Esophagus (tissue), 2 donors: ENCODE measurements around the gene COLEC11. TPM values are rescaled to one million over a fixed set of nuclear protein-coding genes. Genes with fewer than 3 reads are reported as not detected.

Source experiments
- H3K27ac ChIP-seq, 2 donors: one replicate each; pipeline ENCODE4 v1.5.1; 2013; ENCODE audit warnings: low read depth in 2 of 2, mild to moderate bottlenecking in 2 of 2, inconsistent platforms in 1 of 2, low read length in 1 of 2, moderate library complexity in 1 of 2
- H3K27me3 ChIP-seq, 2 donors: one replicate each; pipeline ENCODE4 v1.6.1; 2013; ENCODE audit warnings: low read length in 2 of 2, control low read depth in 1 of 2, mild to moderate bottlenecking in 1 of 2; ENCODE audit not compliant: insufficient read depth in 2 of 2, control insufficient read depth in 1 of 2
- H3K36me3 ChIP-seq, 2 donors: one replicate each; pipeline ENCODE4 v1.6.1; 2013; ENCODE audit warnings: low read length in 1 of 2; ENCODE audit not compliant: control insufficient read depth in 2 of 2, insufficient read depth in 2 of 2
- H3K4me1 ChIP-seq, 2 donors: one replicate each; pipeline ENCODE4 v1.6.1; 2013; ENCODE audit warnings: low read length in 1 of 2; ENCODE audit not compliant: control insufficient read depth in 2 of 2, insufficient read depth in 2 of 2
- H3K4me3 ChIP-seq, 2 donors: one replicate each; pipeline ENCODE4 v1.5.1; 2013; ENCODE audit warnings: low read length in 2 of 2, mild to moderate bottlenecking in 2 of 2, low read depth in 1 of 2, moderate library complexity in 1 of 2
- H3K9me3 ChIP-seq, 2 donors: one replicate each; pipeline ENCODE4 v1.6.1; 2013; ENCODE audit warnings: mild to moderate bottlenecking in 2 of 2, low read depth in 1 of 2, low read length in 1 of 2, moderate library complexity in 1 of 2; ENCODE audit not compliant: control insufficient read depth in 2 of 2, insufficient read depth in 1 of 2
- WGBS, 2 donors: extraction: QIAGEN DNeasy Blood & Tissue Kit; methylation state at CpG; one replicate each; pipeline ENCODE4 v1.1.7; 2013; 5-methylcytosine and 5-hydroxymethylcytosine counted together
- polyA plus RNA-seq, 2 donors: library from polyadenylated mRNA; stranded (reverse); fragments of 200-250 nt; gene quantifications; one replicate each; pipeline ENCODE4 v1.2.3, GENCODE V29; 2013
- donor health status: healthy with polysubstance abuse.
- donor health status: Bipolar disorder and iron deficiency.

The COLEC11 gene
- polyA plus RNA-seq, 2 donors, result 0.43 to 1.3 TPM

DNA sequence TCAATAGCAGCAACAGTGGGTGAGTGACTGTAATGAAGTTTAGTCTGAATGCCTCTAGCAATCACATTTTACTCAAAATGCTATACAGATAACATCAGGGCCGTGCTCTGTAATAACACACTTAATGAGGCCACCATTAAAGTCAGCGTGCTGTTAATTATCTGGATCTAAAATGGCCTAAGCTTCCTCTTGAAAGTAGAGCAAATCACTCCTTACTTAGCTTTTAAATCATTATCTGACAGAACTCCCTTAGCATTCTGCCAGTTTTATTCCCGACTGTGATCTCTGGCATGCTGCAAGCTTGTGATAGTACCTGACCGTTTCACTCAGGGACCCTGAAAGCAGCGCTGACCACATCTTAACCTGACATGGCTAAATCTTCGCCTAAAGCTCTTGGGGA, 10.8 kb upstream of the COLEC11 start:
- H3K27me3 ChIP-seq, result no peaks in the 10 kb centered on the region
- H3K4me3 ChIP-seq, result no peak overlapping the region
- WGBS, 2 donors, result 83 to 90% methylated on average over 6 of the region's 6 CpGs
- no peaks in the 10 kb centered on the region for H3K4me1 ChIP-seq
- peak overlapping the region in 1 of 2 donors; percentile 33 for H3K27ac ChIP-seq
- H3K9me3 ChIP-seq, result no peaks in the 10 kb centered on the region
- peaks cover 7 to 21% of the 10 kb centered on the region in 2 donors for H3K36me3 ChIP-seq

- no peak overlapping the region for H3K4me3 ChIP-seq
- WGBS, 2 donors, result 40 to 81% methylated on average over 4 of the region's 4 CpGs
- no peaks in the 10 kb centered on the region for H3K27me3 ChIP-seq
- peak overlapping the region; percentile 70 to 82 for H3K27ac ChIP-seq
- no peaks in the 10 kb centered on the region for H3K9me3 ChIP-seq
- H3K36me3 ChIP-seq, result peaks cover 7 to 18% of the 10 kb centered on the region in 2 donors
- no peaks in the 10 kb centered on the region for H3K4me1 ChIP-seq
These were observed 10.2 kb upstream of the COLEC11 start for GRCh38 chr2:3584608-3585260.

GRCh38 chr2:3585261-3586109, 9.4 kb upstream of the COLEC11 start:
- Histone ChIP-seq H3K4me1 (no peaks in the 10 kb centered on the region), H3K36me3 (peaks cover 7 to 16% of the 10 kb centered on the region in 2 donors), H3K27me3 (no peaks in the 10 kb centered on the region), H3K4me3 (no peak overlapping the region), H3K27ac (peak overlapping the region; percentile 70 to 82), H3K9me3 (no peaks in the 10 kb centered on the region)
- WGBS, 2 donors, result 43 to 61% methylated on average over 27 to 29 of the region's 29 CpGs

DNA sequence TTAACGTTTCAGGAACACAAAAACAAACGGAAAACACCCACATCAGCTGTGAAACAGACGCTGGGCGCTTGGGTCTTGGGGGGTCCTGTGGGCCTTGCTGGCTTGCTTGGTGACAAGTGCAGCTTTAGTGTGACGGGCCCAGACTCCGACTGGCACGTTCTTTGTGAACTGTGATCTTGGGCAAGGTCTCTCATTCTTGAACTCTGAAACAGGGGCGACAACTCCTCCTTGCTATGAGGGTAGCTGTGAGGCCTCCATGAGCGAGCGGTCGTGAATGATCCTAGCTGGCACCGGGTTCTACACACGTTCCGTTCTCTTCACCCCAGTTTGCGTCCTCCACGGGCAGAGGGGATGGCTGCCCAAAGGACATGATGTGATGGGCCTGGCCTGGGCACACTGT, 8.7 kb upstream of the COLEC11 start:
- no peaks in the 10 kb centered on the region for H3K27me3 ChIP-seq
- H3K4me1 ChIP-seq, result no peaks in the 10 kb centered on the region
- no peaks in the 10 kb centered on the region for H3K9me3 ChIP-seq
- no peak overlapping the region for H3K4me3 ChIP-seq
- peaks cover 5 to 14% of the 10 kb centered on the region in 2 donors for H3K36me3 ChIP-seq
- H3K27ac ChIP-seq, result peak overlapping the region; percentile 17 to 56
- 80 to 83% methylated on average over 16 of the region's 16 CpGs for WGBS, 2 donors

- Histone ChIP-seq H3K4me1 (no peaks in the 10 kb centered on the region), H3K27me3 (no peaks in the 10 kb centered on the region), H3K27ac (no peak overlapping the region), H3K9me3 (no peaks in the 10 kb centered on the region), H3K36me3 (peaks cover 1 to 7% of the 10 kb centered on the region in 2 donors), H3K4me3 (no peak overlapping the region)
- WGBS, 2 donors, result 84 to 90% methylated on average over 5 of the region's 5 CpGs
These were observed 7.9 kb upstream of the COLEC11 start for GRCh38 chr2:3587021-3587420.

- no peak overlapping the region for H3K27ac ChIP-seq
- WGBS, 2 donors, result 76% methylated on average over 6 of the region's 6 CpGs
These were observed 7.5 kb upstream of the COLEC11 start for GRCh38 chr2:3587432-3587831.

DNA sequence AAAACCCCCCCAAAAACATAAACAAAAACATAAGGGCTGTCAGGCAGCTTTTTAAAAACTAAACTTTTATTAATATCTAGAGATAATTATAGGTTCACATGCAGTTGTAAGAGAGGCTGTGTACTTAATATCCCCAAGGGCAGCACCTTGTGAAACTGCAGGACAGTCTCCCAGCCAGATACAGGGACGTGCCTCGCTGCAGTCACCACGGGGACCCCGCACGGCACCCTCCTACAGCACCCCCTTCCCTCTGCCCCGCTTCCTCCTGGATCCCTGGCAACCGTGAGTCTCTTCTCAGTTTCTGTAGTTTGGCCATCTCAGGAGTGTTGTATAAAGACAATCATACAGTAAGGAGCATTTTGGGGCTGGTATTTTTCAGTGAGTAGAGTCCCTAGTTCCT, 6.8 kb upstream of the COLEC11 start:
- peaks cover 0 to 5% of the 10 kb centered on the region in 2 donors for H3K36me3 ChIP-seq
- no peaks in the 10 kb centered on the region for H3K4me1 ChIP-seq
- H3K4me3 ChIP-seq, result no peak overlapping the region
- no peak overlapping the region for H3K27ac ChIP-seq
- 90 to 91% methylated on average over 7 of the region's 7 CpGs for WGBS, 2 donors
- no peaks in the 10 kb centered on the region for H3K9me3 ChIP-seq
- no peaks in the 10 kb centered on the region for H3K27me3 ChIP-seq

More at GRCh38 chr2:3587432-3587831, 7.5 kb upstream of the COLEC11 start:
- Histone ChIP-seq H3K4me3 (no peak overlapping the region), H3K9me3 (no peaks in the 10 kb centered on the region), H3K36me3 (peaks cover 0 to 5% of the 10 kb centered on the region in 2 donors), H3K4me1 (no peaks in the 10 kb centered on the region), H3K27me3 (no peaks in the 10 kb centered on the region)

DNA sequence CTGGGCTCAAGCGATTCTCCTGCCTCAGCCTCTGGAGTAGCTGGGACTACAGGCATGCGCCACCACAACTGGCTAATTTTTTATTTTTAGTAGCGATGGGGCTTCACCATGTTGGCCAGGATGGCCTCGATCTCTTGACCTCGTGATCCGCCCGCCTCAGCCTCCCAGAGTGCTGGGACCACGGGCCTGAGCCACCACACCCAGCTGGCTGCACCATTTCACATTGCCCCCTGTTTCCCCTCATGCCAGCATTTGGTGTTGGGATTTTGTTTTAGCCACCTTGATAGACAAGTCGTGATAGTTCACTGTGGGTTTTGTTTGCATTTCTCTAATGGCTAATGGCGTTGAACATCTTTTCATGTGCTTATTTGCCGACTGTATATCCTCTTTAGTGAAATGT, 5.8 kb upstream of the COLEC11 start:
- H3K9me3 ChIP-seq, result no peaks in the 10 kb centered on the region
- H3K27me3 ChIP-seq, result no peaks in the 10 kb centered on the region
- H3K27ac ChIP-seq, result no peak overlapping the region
- H3K4me1 ChIP-seq, result no peaks in the 10 kb centered on the region
- peaks cover 0 to 5% of the 10 kb centered on the region in 2 donors for H3K36me3 ChIP-seq
- 88 to 91% methylated on average over 11 of the region's 11 CpGs for WGBS, 2 donors
- H3K4me3 ChIP-seq, result no peak overlapping the region

DNA sequence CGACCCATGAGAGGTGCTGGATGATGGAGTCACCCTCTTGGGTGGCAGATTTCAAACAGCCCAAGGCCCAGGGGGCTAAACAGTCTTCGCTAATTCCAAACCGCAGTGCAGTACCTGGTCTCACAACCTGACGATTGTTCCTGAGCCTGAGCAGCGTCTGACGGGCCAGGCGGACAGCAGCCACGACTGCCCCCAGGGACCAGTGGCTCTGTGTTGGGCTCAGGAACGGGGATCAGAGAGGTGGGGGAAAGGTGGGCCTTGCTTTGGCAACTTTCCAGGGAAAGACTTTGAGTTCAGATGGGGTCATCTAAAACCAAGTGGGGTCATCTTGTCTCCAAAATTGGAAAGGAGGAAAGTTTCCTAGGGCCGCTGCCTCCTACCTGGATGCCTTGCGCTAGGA, 492 bp downstream of the COLEC11 start:
- Histone ChIP-seq H3K27me3 (no peaks in the 10 kb centered on the region), H3K4me3 (no peak overlapping the region), H3K9me3 (no peaks in the 10 kb centered on the region), H3K27ac (no peak overlapping the region), H3K4me1 (no peaks in the 10 kb centered on the region), H3K36me3 (no peaks in the 10 kb centered on the region)
- WGBS, 2 donors, result 90 to 91% methylated on average over 11 of the region's 11 CpGs
